Measurements from ENCODE around the gene CEACAM8. TPM values are rescaled to one million over a fixed set of nuclear protein-coding genes. Genes with fewer than 3 reads are reported as not detected.
"Not testable (repeated sequence)": the region's sequence is repeated elsewhere in the genome, so short reads cannot be mapped to it uniquely, and the experiment has no call there.

Gene CEACAM8
- polyA plus RNA-seq, 1 donor = 0.18 TPM

GRCh38 chr19:42544146-42544545 lies 50.6 kb downstream of the CEACAM8 start:
- no peak for DNase-seq (ENCODE audit: low read depth)

GRCh38 chr19:42542791-42543190 lies 51.9 kb downstream of the CEACAM8 start:
- no peak for DNase-seq (ENCODE audit: low read depth)

- DNase-seq (ENCODE audit: low read depth) = no peak
Measured at GRCh38 chr19:42540071-42540553, 54.6 kb downstream of the CEACAM8 start.

- DNase-seq (ENCODE audit: low read depth) = no peak
Measured at GRCh38 chr19:42538841-42539709, 55.6 kb downstream of the CEACAM8 start.

GRCh38 chr19:42535276-42535675 lies 59.4 kb downstream of the CEACAM8 start:
- DNase-seq (ENCODE audit: low read depth) = not testable (repeated sequence)

- no peak for DNase-seq (ENCODE audit: low read depth)
Measured at GRCh38 chr19:42534391-42534790, 60.3 kb downstream of the CEACAM8 start.

- no peak for DNase-seq (ENCODE audit: low read depth)
Measured at GRCh38 chr19:42532891-42533290, 61.8 kb downstream of the CEACAM8 start.

- DNase-seq (ENCODE audit: low read depth) = no peak
Measured at GRCh38 chr19:42531313-42531712, 63.4 kb downstream of the CEACAM8 start.

Other genes starting within 250 kb of the CEACAM8 start
- not detected for gene CNFN, start 204.6 kb downstream of the CEACAM8 start, polyA plus RNA-seq (ENCODE audit: insufficient read length)
- 11.1 TPM for gene LIPE, start 167.5 kb downstream of the CEACAM8 start, polyA plus RNA-seq (ENCODE audit: insufficient read length)
- gene CXCL17, start 152.0 kb downstream of the CEACAM8 start, polyA plus RNA-seq (ENCODE audit: insufficient read length) = not detected
- gene CEACAM1, start 66.4 kb downstream of the CEACAM8 start, polyA plus RNA-seq (ENCODE audit: insufficient read length) = 2.6 TPM
- not detected for gene PSG3, start 145.6 kb upstream of the CEACAM8 start, polyA plus RNA-seq (ENCODE audit: insufficient read length)
- gene PSG8, start 170.8 kb upstream of the CEACAM8 start, polyA plus RNA-seq (ENCODE audit: insufficient read length) = not detected

Data from forelimb muscle (tissue), 1 donor.